NB4 (cell line): ENCODE data around the gene NOC2L.
"Not testable (repeated sequence)": the region's sequence is repeated elsewhere in the genome, so short reads cannot be mapped to it uniquely, and the experiment has no call there.

Source experiments
- DNase-seq: peaks from one replicate; pipeline ENCODE4 v3.0.0; 2010; ENCODE audit warnings: low read depth
- H3K4me3 ChIP-seq: one replicate; pipeline ENCODE4 v1.5.1; 2011; ENCODE audit warnings: mild to moderate bottlenecking, low read depth, low read length, moderate library complexity
- CTCF ChIP-seq: IDR thresholded peaks from one replicate; pipeline ENCODE4 v1.5.1; 2012; ENCODE audit warnings: low read depth, low read length
- MAX ChIP-seq: IDR thresholded peaks from 2 replicates; pipeline ENCODE4 v1.6.1; 2011; ENCODE audit warnings: low read depth, low read length
- MYC ChIP-seq: IDR thresholded peaks from 2 replicates; pipeline ENCODE4 v1.6.1; 2011; ENCODE audit warnings: low read depth, low read length
- POLR2A ChIP-seq: IDR thresholded peaks from 2 replicates; pipeline ENCODE4 v1.6.1; 2011; ENCODE audit warnings: mild to moderate bottlenecking; ENCODE audit not compliant: insufficient read length; ENCODE audit errors: extremely low read depth

NOC2L gene

GRCh38 chr1:980137-980571 lies 21.1 kb upstream of the NOC2L start:
- DNase-seq: no peak
- no peak overlapping the region for H3K4me3 ChIP-seq
- no peak for TF ChIP-seq MAX
- TF ChIP-seq MYC: no peak
- no peak for TF ChIP-seq CTCF

GRCh38 chr1:979744-980072 lies 20.7 kb upstream of the NOC2L start:
- no peak for DNase-seq
- H3K4me3 ChIP-seq: no peak overlapping the region
- TF ChIP-seq POLR2A (no peak), CTCF (no peak), MAX (no peak), MYC (no peak)

- no peak for TF ChIP-seq MYC
- TF ChIP-seq MAX: no peak
- no peak for TF ChIP-seq POLR2A
- TF ChIP-seq CTCF: no peak
- no peak overlapping the region for H3K4me3 ChIP-seq
- DNase-seq: no peak
Observed at GRCh38 chr1:978835-979743, 20.0 kb upstream of the NOC2L start.

- no peak overlapping the region for H3K4me3 ChIP-seq
- no peak for DNase-seq
- TF ChIP-seq MYC (no peak), CTCF (no peak), MAX (no peak), POLR2A (no peak)
Observed at GRCh38 chr1:978069-978834, 19.2 kb upstream of the NOC2L start.

GRCh38 chr1:976791-977190 lies 17.7 kb upstream of the NOC2L start:
- not testable (repeated sequence) for H3K4me3 ChIP-seq, DNase-seq

- H3K4me3 ChIP-seq: no peak overlapping the region
- TF ChIP-seq CTCF (peak; percentile 60), MAX (no peak)
- peak; percentile 84 for DNase-seq
Observed at GRCh38 chr1:975896-976683, 17.0 kb upstream of the NOC2L start.
